ENCODE data around the gene ECM1. TPM values are rescaled to one million over a fixed set of nuclear protein-coding genes. Genes with fewer than 3 reads are reported as not detected.

Gene ECM1
- total and polyA plus RNA-seq, 8 donors: 1.9 to 65.2 (median 3.3) TPM

GRCh38 chr1:150486966-150487762 lies 20.7 kb upstream of the ECM1 start, which contains the start of gene TARS2:
Gene TARS2 (plus strand): TSS chr1:150487419. CDS start chr1:150487451, 32 bp downstream.
- Histone ChIP-seq H3K4me1 (peaks cover 0 to 11% of the 10 kb centered on the region in 2 donors), H3K27me3 (no peaks in the 10 kb centered on the region), H3K9me3 (no peaks in the 10 kb centered on the region), H3K36me3 (peaks cover 0 to 32% of the 10 kb centered on the region in 2 donors), H3K4me3 (peak within 1 kb of the TSS; percentile 56 to 87), H3K27ac (peak within 1 kb of the TSS; percentile 65 to 83)
- TF ChIP-seq CTCF (IDR thresholded peaks at IDR 0.05): peak; percentile 14 to 67
- peak; percentile 87 to 97 (median 94) for DNase-seq
- intact Hi-C loops (cut with DNase I): no loop called here
- ATAC-seq: peak; percentile 100

GRCh38 chr1:150487763-150488115 lies 20.2 kb upstream of the ECM1 start:
- peak in 1 of 4 donors; percentile 29 for DNase-seq
- ATAC-seq: no peak
- H3K9me3 ChIP-seq: no peaks in the 10 kb centered on the region
- H3K4me1 ChIP-seq: peaks cover 0 to 11% of the 10 kb centered on the region in 2 donors
- peaks cover 0 to 38% of the 10 kb centered on the region in 2 donors for H3K36me3 ChIP-seq
- peak overlapping the region; percentile 8 to 83 for H3K27ac ChIP-seq
- no peak for TF ChIP-seq CTCF (IDR thresholded peaks at IDR 0.05)
- no peaks in the 10 kb centered on the region for H3K27me3 ChIP-seq
- intact Hi-C loops (cut with DNase I): no loop called here
- H3K4me3 ChIP-seq: peak overlapping the region; percentile 56 to 87

DNA sequence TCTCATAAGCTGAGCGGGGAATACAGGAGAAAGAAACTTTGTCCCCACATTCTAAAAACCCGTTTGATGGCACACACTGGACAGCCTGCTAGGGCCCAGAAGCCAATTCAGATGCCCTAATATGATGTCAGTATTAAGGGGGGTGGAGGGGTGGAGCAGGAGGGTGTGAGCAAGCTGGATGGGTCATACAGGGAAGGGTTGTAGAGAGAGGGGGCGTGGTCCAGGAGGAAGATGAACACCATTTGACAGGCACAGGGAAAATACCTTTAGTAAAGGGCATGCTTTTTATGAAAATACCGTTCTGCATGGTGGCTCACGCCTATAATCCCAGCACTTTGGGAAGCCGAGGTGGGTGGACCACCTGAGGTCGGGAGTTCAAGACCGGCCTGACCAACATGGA lies 14.7 kb upstream of the ECM1 start:
- no peak overlapping the region for H3K27ac ChIP-seq
- H3K36me3 ChIP-seq: peaks cover 0 to 90% of the 10 kb centered on the region in 2 donors
- TF ChIP-seq CTCF (IDR thresholded peaks at IDR 0.05): no peak
- no peak for ATAC-seq
- H3K9me3 ChIP-seq: no peaks in the 10 kb centered on the region
- intact Hi-C loops (cut with DNase I): no loop called here
- no peaks in the 10 kb centered on the region for H3K27me3 ChIP-seq
- peaks cover 0 to 4% of the 10 kb centered on the region in 2 donors for H3K4me1 ChIP-seq
- H3K4me3 ChIP-seq: no peak overlapping the region
- no peak for DNase-seq

DNA sequence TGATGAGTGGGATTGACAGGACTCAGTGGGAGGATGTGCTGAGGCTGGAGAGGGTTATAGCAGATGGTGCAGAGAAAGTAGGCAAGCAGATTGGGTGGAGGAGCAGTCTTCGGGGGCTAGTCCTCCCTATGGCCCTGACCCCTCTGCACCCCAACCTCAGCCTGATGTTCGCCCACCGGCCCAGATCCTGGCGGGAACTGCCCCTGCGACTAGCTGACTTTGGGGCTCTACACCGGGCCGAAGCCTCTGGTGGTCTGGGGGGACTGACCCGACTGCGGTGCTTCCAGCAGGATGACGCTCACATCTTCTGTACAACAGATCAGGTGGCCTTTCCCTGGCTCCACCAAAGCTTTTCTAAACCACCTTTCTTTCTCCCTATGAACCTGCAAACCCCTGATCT lies 9.6 kb upstream of the ECM1 start:
- DNase-seq (peak in 1 of 4 donors; percentile 63), ATAC-seq (no peak)
- intact Hi-C loops (cut with DNase I): no loop called here
- Histone ChIP-seq H3K27ac (no peak overlapping the region), H3K9me3 (no peaks in the 10 kb centered on the region), H3K36me3 (peaks cover 0 to 76% of the 10 kb centered on the region in 2 donors), H3K4me1 (no peaks in the 10 kb centered on the region), H3K4me3 (no peak overlapping the region), H3K27me3 (no peaks in the 10 kb centered on the region)
- no peak for TF ChIP-seq CTCF (IDR thresholded peaks at IDR 0.05)

DNA sequence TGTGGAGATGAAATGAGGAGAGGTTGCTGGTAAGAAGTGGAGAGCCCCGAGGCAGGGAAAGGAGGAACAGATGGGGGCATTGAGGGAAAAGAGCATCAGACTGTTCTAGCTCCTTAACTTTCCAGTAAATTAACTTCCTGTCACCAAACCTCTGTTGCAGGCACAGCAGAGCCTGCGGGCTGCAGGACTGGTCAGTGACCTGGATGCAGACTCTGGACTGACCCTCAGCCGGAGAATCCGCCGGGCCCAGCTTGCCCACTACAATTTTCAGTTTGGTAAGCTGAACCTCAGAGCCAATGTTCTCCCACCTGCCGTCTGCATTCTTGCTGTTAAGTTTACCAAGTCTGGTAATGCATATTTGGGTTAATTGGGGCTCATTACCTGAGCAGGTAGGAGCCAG lies 2.5 kb upstream of the ECM1 start:
- ATAC-seq: no peak
- intact Hi-C loops (cut with DNase I): no loop called here
- no peaks in the 10 kb centered on the region for H3K27me3 ChIP-seq
- DNase-seq: no peak
- H3K27ac ChIP-seq: no peak overlapping the region
- peaks cover 13 to 20% of the 10 kb centered on the region in 2 donors for H3K4me1 ChIP-seq
- no peaks in the 10 kb centered on the region for H3K9me3 ChIP-seq
- peaks cover 0 to 39% of the 10 kb centered on the region in 2 donors for H3K36me3 ChIP-seq
- no peak for TF ChIP-seq CTCF (IDR thresholded peaks at IDR 0.05)
- no peak overlapping the region for H3K4me3 ChIP-seq

Data from left lung (tissue), 10 donors.